ENCODE data around the gene SPRR3.

GRCh38 chr1:153024413-153024812, 22.9 kb downstream of the SPRR3 start:
- TF ChIP-seq CTCF (IDR thresholded peaks at IDR 0.05) (no peak), EP300 (IDR thresholded peaks at IDR 0.05) (no peak), POLR2A (IDR thresholded peaks at IDR 0.05) (no peak)
